SJCRH30 (cell line): ENCODE measurements around the gene APBB3. TPM values are rescaled to one million over a fixed set of nuclear protein-coding genes. Genes with fewer than 3 reads are reported as not detected.

Source experiments
- DNase-seq, 2 experiments: peaks; one replicate each; pipeline ENCODE4 v3.0.0-alpha.2; 2015 to 2020
- H3K27ac ChIP-seq: fragments of 250-450 bp; sonication (Bioruptor Pico); 2 replicates; pipeline ENCODE4 v1.5.1; 2020; ENCODE audit warnings: mild to moderate bottlenecking, moderate library complexity
- H3K27me3 ChIP-seq: fragments of 250-450 bp; sonication (Bioruptor Pico); 2 replicates; pipeline ENCODE4 v1.5.1; 2020; ENCODE audit warnings: mild to moderate bottlenecking, moderate library complexity
- H3K36me3 ChIP-seq: fragments of 250-450 bp; sonication (Bioruptor Pico); 2 replicates; pipeline ENCODE4 v1.5.1; 2020; ENCODE audit warnings: mild to moderate bottlenecking, moderate library complexity
- H3K4me1 ChIP-seq: fragments of 250-450 bp; sonication (Bioruptor Pico); 2 replicates; pipeline ENCODE4 v1.5.1; 2020; ENCODE audit warnings: mild to moderate bottlenecking, moderate library complexity
- H3K4me3 ChIP-seq: fragments of 250-450 bp; sonication (Bioruptor Pico); 2 replicates; pipeline ENCODE4 v1.5.1; 2020; ENCODE audit warnings: mild to moderate bottlenecking, moderate library complexity
- H3K9me3 ChIP-seq: fragments of 250-450 bp; sonication (Bioruptor Pico); replicated peaks from 2 replicates; pipeline ENCODE4 v1.5.1; 2020; ENCODE audit warnings: mild to moderate bottlenecking, moderate library complexity
- total RNA-seq: library from RNA; depleted of rRNA; stranded (reverse); fragments of >200 nt; shearing (Covaris generic); gene quantifications from 2 replicates; pipeline ENCODE4 v1.2.3, GENCODE V29; 2014

Gene APBB3
- total RNA-seq, 1 experiment from 2014 or later: 16.9 TPM

DNA sequence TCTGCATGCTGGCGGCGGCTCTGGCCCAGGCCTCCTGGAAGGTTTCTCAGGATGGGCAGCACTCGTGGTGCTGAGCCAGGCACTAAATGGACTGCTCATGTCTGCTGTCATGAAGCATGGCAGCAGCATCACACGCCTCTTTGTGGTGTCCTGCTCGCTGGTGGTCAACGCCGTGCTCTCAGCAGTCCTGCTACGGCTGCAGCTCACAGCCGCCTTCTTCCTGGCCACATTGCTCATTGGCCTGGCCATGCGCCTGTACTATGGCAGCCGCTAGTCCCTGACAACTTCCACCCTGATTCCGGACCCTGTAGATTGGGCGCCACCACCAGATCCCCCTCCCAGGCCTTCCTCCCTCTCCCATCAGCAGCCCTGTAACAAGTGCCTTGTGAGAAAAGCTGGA is 3.5 kb upstream of the APBB3 start:
- no peak overlapping the region for H3K27ac ChIP-seq
- H3K9me3 ChIP-seq: no peaks in the 10 kb centered on the region
- H3K4me3 ChIP-seq: no peak overlapping the region
- H3K4me1 ChIP-seq: peaks cover 5% of the 10 kb centered on the region; the same call in 1 of the 2 replicates
- no peaks in the 10 kb centered on the region for H3K27me3 ChIP-seq
- DNase-seq: no peak
- peaks cover 17% of the 10 kb centered on the region for H3K36me3 ChIP-seq

DNA sequence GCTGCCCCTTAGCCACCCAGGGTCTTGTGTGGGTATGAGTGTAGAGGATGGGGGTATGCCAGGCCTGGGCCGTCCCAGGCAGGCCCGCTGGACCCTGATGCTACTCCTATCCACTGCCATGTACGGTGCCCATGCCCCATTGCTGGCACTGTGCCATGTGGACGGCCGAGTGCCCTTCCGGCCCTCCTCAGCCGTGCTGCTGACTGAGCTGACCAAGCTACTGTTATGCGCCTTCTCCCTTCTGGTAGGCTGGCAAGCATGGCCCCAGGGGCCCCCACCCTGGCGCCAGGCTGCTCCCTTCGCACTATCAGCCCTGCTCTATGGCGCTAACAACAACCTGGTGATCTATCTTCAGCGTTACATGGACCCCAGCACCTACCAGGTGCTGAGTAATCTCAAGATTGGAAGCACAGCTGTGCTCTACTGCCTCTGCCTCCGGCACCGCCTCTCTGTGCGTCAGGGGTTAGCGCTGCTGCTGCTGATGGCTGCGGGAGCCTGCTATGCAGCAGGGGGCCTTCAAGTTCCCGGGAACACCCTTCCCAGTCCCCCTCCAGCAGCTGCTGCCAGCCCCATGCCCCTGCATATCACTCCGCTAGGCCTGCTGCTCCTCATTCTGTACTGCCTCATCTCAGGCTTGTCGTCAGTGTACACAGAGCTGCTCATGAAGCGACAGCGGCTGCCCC is 2.9 kb upstream of the APBB3 start:
- no peaks in the 10 kb centered on the region for H3K27me3 ChIP-seq
- peaks cover 17% of the 10 kb centered on the region for H3K36me3 ChIP-seq
- no peak for DNase-seq
- no peak overlapping the region for H3K27ac ChIP-seq
- no peak overlapping the region for H3K4me3 ChIP-seq
- H3K4me1 ChIP-seq: peaks cover 5% of the 10 kb centered on the region; the same call in 1 of the 2 replicates
- no peaks in the 10 kb centered on the region for H3K9me3 ChIP-seq

DNA sequence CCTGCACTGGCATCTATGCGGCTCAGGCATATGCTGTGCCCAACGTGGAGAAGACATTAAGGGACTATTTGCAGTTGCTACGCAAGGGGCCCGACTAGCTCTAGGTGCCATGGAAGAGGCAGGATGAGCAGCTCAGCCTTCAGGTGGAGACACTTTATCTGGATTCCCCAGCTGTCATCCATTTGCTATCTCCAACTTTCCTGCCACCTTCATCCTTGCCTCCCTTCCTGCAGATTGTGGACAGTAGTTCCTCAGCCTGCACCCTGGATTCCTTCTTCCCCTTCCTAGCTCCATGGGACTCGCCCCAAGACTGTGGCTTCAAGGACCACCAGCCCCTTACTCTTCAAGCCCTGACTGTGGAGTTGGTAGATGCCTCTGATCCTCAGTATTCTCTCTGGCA is 2.3 kb upstream of the APBB3 start:
- Histone ChIP-seq H3K36me3 (peaks cover 17% of the 10 kb centered on the region), H3K4me3 (no peak overlapping the region), H3K27me3 (no peaks in the 10 kb centered on the region), H3K4me1 (peaks cover 5% of the 10 kb centered on the region; the same call in 1 of the 2 replicates), H3K9me3 (no peaks in the 10 kb centered on the region), H3K27ac (no peak overlapping the region)
- no peak for DNase-seq

DNA sequence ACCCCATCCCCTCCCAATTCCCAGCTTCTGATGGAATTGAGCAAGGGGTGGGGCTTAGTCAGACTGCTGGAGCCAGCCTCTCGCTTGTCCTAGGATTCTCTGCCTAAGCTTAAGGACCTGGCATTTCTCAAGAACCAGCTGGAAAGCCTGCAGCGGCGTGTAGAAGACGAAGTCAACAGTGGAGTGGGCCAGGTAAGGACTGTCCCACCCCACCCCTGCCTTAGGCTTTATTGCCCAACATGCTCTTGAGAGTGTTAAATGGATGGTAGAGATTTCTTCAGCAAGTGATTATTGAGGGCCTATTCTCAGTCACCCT is 1.3 kb upstream of the APBB3 start:
- H3K4me1 ChIP-seq: peaks cover 5% of the 10 kb centered on the region; the same call in 1 of the 2 replicates
- no peaks in the 10 kb centered on the region for H3K27me3 ChIP-seq
- peaks cover 17% of the 10 kb centered on the region for H3K36me3 ChIP-seq
- no peak for DNase-seq
- no peak overlapping the region for H3K27ac ChIP-seq
- no peaks in the 10 kb centered on the region for H3K9me3 ChIP-seq
- H3K4me3 ChIP-seq: peak overlapping the region; percentile 80

DNA sequence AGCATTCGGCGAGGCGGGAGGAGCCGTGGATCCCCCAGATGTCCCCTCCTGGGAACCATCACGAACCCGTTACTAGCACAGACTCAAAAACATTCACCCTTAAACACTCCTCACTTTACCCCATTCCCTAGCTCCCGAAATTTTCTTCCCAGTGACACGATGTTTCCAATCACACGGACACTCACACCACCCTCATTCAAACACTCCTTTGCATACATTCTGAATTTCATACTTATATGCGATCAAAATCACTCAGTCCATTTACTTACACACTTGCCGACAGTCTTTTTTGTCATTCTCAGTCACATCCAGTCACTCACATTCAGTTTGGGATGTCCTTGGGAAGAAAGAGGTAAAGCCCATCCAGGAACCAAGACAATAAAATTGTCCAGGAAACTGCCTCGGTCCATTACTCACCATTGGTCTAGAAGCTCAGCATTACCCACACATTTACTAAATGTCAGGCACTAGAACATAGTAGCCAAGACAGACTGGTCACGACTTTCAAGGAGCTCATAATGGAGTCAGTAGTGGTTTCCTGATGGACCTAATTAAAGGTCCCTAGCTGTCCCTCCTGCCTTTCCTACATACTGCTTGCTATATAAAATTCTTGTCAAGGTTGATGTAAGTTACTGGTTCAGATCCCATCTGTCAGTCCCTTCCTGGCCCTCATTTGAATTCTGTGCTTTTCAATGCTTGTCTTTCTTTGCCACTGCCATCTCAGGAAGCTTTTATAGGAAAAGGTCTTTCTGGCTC is 804 bp upstream of the APBB3 start:
- no peak for DNase-seq
- Histone ChIP-seq H3K36me3 (peaks cover 17% of the 10 kb centered on the region), H3K27ac (peak overlapping the region; percentile 78), H3K27me3 (no peaks in the 10 kb centered on the region), H3K4me1 (peaks cover 5% of the 10 kb centered on the region; the same call in 1 of the 2 replicates), H3K4me3 (peak overlapping the region; percentile 80), H3K9me3 (no peaks in the 10 kb centered on the region)

DNA sequence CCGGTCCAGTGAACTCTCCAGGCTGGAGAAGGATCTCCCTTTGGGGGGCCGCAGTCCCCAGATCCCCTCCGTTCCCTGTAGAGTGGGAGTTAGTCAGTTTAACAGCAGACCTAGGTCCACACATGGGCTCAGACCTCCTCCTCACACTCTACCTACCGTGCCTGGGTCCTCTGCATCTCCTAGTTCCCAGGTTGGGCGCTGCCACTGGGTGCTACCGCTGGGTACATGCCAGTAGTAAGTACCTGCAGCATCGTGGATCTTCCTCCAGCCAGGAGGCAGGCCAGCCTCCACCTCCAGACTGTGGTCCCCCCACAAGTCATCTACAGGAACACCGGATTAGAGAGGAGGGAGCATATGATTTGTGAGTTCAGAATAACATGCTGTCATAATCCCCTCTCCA is 802 bp downstream of the APBB3 start:
- Histone ChIP-seq H3K36me3 (peaks cover 17% of the 10 kb centered on the region), H3K27ac (peak overlapping the region; percentile 78)

DNA sequence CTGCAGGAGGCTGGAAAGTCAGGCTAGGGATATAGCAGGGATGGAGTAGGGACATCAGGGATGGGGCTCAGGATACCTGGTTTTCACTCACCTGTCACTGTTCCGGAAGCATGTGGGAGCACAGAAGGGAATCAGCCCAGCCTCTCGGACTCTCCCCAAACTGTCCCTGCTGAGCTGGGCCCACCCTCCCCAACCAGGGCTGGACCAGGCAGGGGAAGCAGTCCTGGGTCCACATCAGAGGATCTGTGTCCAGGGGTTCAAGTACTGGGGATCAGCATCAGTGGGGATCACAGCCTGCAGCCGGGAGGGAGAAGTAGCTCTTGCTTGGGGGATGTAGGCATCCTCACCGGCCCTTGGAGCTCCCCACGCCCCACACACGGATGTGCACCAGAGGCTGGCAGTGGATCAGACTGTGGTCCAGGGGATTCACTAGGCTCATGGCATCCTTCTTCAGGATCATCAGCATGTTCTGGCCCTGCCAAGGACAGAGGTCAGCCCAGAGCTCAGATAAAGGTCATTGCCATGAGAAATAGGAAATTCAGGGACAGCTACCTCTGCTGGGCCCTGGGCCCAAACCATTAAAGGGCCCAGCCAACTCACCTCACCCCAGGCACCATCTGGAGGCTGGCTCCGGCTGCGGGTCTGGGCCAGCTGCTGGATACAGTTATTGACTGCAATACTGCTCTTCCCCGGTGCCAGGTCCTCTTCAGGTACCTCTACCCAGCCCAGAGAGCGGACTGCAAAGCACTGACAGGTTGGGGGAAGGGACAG is 2.5 kb downstream of the APBB3 start:
- H3K27me3 ChIP-seq: no peaks in the 10 kb centered on the region
- H3K27ac ChIP-seq: no peak overlapping the region
- H3K4me1 ChIP-seq: peaks cover 9% of the 10 kb centered on the region; the same call in 1 of the 2 replicates
- DNase-seq: no peak
- no peaks in the 10 kb centered on the region for H3K9me3 ChIP-seq
- H3K36me3 ChIP-seq: peaks cover 9% of the 10 kb centered on the region
- H3K4me3 ChIP-seq: no peak overlapping the region

More for the DNA sequence above, 802 bp downstream of the APBB3 start:
- peak overlapping the region; percentile 80 for H3K4me3 ChIP-seq
- no peaks in the 10 kb centered on the region for H3K27me3 ChIP-seq
- no peaks in the 10 kb centered on the region for H3K9me3 ChIP-seq
- no peak for DNase-seq
- H3K4me1 ChIP-seq: peaks cover 5% of the 10 kb centered on the region; the same call in 1 of the 2 replicates

DNA sequence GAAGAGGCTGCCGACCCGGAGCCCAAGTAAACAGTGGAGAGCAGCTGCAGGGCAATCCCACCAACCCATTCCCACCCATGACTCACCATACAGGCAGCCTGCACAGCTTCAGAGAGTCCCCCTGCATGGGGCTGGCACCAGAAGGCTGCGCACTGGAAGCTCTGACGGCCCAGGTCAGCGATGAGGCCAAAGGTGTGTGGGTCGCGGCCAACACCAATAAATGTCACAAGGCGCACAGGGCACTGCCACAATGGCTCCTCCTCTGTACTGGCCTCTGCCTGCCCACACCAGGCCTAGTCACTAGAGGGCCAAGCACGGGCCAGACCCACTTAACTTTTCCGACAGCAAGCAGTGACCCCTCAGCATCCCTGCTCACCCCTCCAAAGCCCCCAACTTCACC is 4.2 kb downstream of the APBB3 start:
- no peak overlapping the region for H3K4me3 ChIP-seq
- no peaks in the 10 kb centered on the region for H3K36me3 ChIP-seq
- no peak overlapping the region for H3K27ac ChIP-seq
- peaks cover 14% of the 10 kb centered on the region for H3K4me1 ChIP-seq
- no peaks in the 10 kb centered on the region for H3K27me3 ChIP-seq
- no peak for DNase-seq
- no peaks in the 10 kb centered on the region for H3K9me3 ChIP-seq

DNA sequence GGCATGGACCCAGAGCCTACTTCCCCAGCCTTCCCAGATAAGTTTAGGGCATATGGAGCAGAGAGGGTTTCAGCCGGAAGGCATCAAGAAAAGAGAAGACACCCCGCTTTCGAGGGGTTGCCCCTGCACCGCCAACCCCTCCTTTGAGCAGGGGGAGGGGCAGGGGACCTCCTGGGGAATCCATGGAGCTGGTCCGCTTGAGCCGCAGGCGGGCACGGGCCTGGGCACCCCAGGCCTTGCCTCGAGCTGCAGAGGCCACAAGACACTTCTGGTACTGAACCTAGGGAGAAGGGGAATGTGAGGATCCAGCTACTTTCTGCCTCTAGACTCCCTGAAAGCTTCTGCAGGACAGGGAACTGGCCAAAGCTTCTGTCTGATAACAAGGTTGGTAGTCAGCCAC is 5.9 kb downstream of the APBB3 start:
- Histone ChIP-seq H3K4me3 (no peak overlapping the region), H3K36me3 (peaks cover 4% of the 10 kb centered on the region; the same call in 1 of the 2 replicates), H3K4me1 (peaks cover 13% of the 10 kb centered on the region), H3K27me3 (no peaks in the 10 kb centered on the region), H3K9me3 (no peaks in the 10 kb centered on the region), H3K27ac (no peak overlapping the region)
- DNase-seq: no peak

DNA sequence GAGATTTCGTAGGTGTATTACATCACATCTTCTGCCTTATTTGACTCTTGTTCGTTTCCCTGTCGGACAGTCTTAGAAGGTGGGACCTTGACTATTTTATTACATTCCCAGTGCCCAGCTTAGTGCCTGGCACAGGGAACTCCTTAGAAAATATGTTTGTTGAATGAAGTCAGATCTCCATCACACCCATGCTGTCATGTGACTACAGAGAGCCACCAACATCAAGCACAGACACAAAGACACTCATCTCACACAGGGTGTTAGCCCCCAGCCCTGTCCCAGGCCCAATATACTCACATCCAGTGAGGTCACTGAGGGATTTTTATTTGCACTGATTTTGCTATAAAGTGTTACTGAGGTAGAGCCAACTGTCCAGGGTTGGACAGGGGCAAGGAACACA is 6.4 kb downstream of the APBB3 start:
- H3K36me3 ChIP-seq: peaks cover 8% of the 10 kb centered on the region
- no peaks in the 10 kb centered on the region for H3K27me3 ChIP-seq
- no peak for DNase-seq
- peak overlapping the region; percentile 76 for H3K27ac ChIP-seq
- no peaks in the 10 kb centered on the region for H3K9me3 ChIP-seq
- H3K4me3 ChIP-seq: peak overlapping the region; percentile 89
- H3K4me1 ChIP-seq: peaks cover 9% of the 10 kb centered on the region

DNA sequence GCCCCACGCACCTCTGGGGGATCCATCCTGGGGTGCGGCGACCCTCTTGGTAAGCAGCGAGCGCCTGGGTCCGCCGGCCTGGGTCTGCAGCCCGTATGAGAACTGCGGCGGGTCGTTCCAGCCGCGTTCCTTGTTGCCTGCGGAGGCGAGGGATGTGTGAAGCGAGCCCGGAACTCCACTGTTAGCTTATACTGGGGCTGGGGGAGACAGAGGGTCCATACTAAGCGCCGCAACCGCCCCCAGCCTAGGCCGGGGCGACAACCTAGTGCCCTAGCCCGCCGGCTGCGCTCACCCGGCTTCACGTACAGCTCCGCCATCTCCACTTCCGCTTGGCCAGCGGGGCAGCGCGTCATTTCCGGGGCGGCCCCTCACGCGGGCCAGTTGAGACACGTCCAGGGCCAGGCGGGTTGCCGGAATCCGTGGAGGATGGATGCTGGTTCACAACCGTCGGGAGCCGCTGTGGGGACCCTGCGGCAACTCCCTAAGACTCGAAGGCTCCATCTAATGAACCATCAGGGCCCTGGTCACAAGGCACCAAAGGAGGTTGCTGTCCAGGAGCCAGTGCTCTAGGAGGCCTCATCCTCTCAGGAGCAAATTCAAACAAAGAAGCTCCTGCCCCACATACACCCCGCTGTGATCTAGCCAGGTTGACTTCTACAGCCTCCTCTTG is 7.1 kb downstream of the APBB3 start, which contains the start of gene SRA1:
Gene SRA1, minus strand, starts transcription at position 338 of the 670 bp plus-strand sequence. Its CDS starts 21 bp downstream, at position 317.
- H3K4me1 ChIP-seq: peaks cover 9% of the 10 kb centered on the region
- peak within 1 kb of the TSS; percentile 76 for H3K27ac ChIP-seq
- H3K9me3 ChIP-seq: no peaks in the 10 kb centered on the region
- H3K4me3 ChIP-seq: peak within 1 kb of the TSS; percentile 89
- no peaks in the 10 kb centered on the region for H3K27me3 ChIP-seq
- peak; percentile 95 for DNase-seq
- H3K36me3 ChIP-seq: peaks cover 11% of the 10 kb centered on the region

DNA sequence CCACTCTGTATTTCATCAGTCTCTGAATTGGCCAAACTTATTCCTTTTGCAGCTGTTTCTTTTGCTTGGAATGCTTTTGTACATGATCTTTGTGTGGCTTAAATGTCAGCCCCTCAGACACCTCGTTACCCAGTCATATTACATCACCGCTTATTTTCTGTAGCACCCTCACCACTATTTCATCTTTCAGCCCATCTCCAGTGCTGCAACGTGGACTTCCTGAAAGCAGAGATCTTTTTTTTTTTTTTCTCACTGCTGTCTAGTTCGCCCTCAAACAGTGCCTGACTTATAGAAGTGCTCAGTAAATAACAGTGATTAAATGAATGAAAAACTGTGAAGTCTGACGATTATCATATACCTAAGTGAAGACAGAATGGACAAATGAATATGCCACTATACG is 8.0 kb downstream of the APBB3 start:
- H3K4me3 ChIP-seq: peak overlapping the region; percentile 89
- DNase-seq: peak in 1 of 2 experiments; percentile 52
- peaks cover 9% of the 10 kb centered on the region for H3K4me1 ChIP-seq
- peak overlapping the region; percentile 76 for H3K27ac ChIP-seq
- no peaks in the 10 kb centered on the region for H3K27me3 ChIP-seq
- no peaks in the 10 kb centered on the region for H3K9me3 ChIP-seq
- peaks cover 20% of the 10 kb centered on the region for H3K36me3 ChIP-seq

DNA sequence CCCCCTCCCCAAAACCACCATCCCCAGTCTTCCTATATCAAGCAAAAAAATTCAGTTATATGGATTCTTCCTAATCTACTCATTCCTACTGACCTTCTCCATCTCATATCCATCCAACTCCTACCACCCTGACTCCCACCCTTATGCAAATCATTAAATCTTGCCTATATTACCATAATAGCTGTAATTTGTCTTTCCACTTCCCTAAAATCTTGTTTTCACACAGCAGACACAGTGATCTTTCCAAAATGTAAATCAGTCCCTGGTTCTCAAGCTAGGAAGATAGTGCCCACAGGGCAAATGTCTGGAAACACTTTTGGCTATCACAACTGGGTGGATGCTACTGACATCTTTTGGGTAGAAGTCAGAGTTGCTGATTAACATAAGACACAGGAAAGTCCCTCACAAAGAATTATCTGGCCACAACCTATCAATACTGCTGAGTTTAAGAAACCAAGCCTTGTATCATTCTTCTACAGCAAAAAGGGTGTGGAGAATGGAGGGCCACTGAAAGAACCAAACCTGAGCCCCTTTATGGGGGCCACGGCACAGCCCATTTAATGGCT is 8.6 kb downstream of the APBB3 start:
- H3K4me3 ChIP-seq: peak overlapping the region; percentile 89
- peak overlapping the region; percentile 76 for H3K27ac ChIP-seq
- H3K27me3 ChIP-seq: no peaks in the 10 kb centered on the region
- H3K36me3 ChIP-seq: peaks cover 26% of the 10 kb centered on the region
- no peaks in the 10 kb centered on the region for H3K9me3 ChIP-seq
- peaks cover 9% of the 10 kb centered on the region for H3K4me1 ChIP-seq
- no peak for DNase-seq

DNA sequence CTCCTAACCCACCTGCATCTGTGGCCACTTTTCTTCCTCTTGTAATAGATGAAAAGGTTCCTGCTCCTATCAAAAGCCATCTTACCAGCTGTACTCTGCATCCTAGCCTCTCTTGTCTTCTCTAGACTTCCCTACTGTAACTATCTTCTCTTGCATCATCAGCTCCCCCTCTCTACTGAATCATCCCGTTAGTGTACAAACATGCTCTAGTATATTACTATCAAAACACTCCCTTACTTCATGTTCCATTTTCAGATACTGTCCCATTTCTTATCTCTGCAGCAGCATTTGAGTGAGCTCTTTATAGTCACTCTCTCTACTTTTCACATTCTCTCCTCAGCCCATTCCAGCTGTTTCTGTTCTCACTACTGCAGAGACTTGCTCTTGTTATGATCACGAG is 9.9 kb downstream of the APBB3 start:
- DNase-seq: no peak
- Histone ChIP-seq H3K27me3 (no peaks in the 10 kb centered on the region), H3K27ac (no peak overlapping the region), H3K36me3 (peaks cover 39% of the 10 kb centered on the region), H3K9me3 (no peaks in the 10 kb centered on the region), H3K4me1 (peaks cover 9% of the 10 kb centered on the region), H3K4me3 (no peak overlapping the region)
